K562 (cell line): ENCODE results near the gene CADPS2. TPM values are rescaled to one million over a fixed set of nuclear protein-coding genes. Genes with fewer than 3 reads are reported as not detected.

Source experiments
- ETS2 ChIP-seq: IDR thresholded peaks from 2 replicates; pipeline ENCODE4 v1.6.1; 2016; ENCODE audit warnings: borderline replicate concordance, missing genetic modification characterization, mild to moderate bottlenecking, moderate library complexity, missing compliant biosample characterization; ENCODE audit not compliant: poor library complexity, severe bottlenecking
- SIN3A ChIP-seq, 2 experiments: fragments of 150-350 bp in 1 of 2; IDR thresholded peaks; 2 replicates each; pipeline ENCODE4 v1.6.1; 2011 to 2016; ENCODE audit warnings: borderline replicate concordance in 2 of 2, low read depth in 2 of 2, low read length in 2 of 2, mild to moderate bottlenecking in 2 of 2, moderate library complexity in 2 of 2; ENCODE audit not compliant: control insufficient read depth in 1 of 2
- polyA plus RNA-seq, 8 experiments: library from polyadenylated mRNA; depleted of rRNA in 4 of 8; stranded (reverse) in 5 of 8; unstranded in 3 of 8; fragments of >200 nt; fragmentation: Nextera tagmentation in 2 of 8; fragmentation: Illumina TruSeq in 1 of 8; extraction: Ambion mirVana in 2 of 8; extraction: Trizol in 1 of 8; gene quantifications; 2 replicates each; pipeline versions ENCODE4 v1.2.1 to v1.2.3, GENCODE V29; 2011 to 2014; ENCODE audit warnings: inconsistent platforms in 1 of 8, missing spikeins in 1 of 8
- total RNA-seq, 7 experiments: library from RNA; depleted of rRNA in 6 of 7; stranded (reverse); fragments of >200 nt in 6 of 7; fragmentation: Illumina TruSeq in 2 of 7; extraction: Trizol in 2 of 7; gene quantifications; 2 replicates each; pipeline versions ENCODE4 v1.2.1 to v1.2.3, GENCODE V29; 2011 to 2021; ENCODE audit warnings: low replicate concordance in 1 of 7
- TF ChIP-seq, protein P1 (sequence below): sonication (generic); formaldehyde crosslinking; IDR thresholded peaks from 2 replicates; pipeline ENCODE4 v1.8.1; 2022; ENCODE audit warnings: missing genetic modification reagents
- TF ChIP-seq, protein P2 (sequence below): sonication (generic); formaldehyde crosslinking; IDR thresholded peaks from 2 replicates; pipeline ENCODE4 v1.8.0; 2023; ENCODE audit warnings: mild to moderate bottlenecking, missing genetic modification reagents
- TF ChIP-seq, protein P3 (sequence below): sonication (generic); formaldehyde crosslinking; IDR thresholded peaks from 2 replicates; pipeline ENCODE4 v1.8.0; 2022; ENCODE audit warnings: mild to moderate bottlenecking, missing genetic modification reagents

The CADPS2 gene
- total and polyA plus RNA-seq, 9 of the 15 experiments (the other 6 are each of a cell fraction or from before 2014, with no cell fraction given): 0.03 to 0.14 (median 0.04) TPM; not detected in 1

DNA sequence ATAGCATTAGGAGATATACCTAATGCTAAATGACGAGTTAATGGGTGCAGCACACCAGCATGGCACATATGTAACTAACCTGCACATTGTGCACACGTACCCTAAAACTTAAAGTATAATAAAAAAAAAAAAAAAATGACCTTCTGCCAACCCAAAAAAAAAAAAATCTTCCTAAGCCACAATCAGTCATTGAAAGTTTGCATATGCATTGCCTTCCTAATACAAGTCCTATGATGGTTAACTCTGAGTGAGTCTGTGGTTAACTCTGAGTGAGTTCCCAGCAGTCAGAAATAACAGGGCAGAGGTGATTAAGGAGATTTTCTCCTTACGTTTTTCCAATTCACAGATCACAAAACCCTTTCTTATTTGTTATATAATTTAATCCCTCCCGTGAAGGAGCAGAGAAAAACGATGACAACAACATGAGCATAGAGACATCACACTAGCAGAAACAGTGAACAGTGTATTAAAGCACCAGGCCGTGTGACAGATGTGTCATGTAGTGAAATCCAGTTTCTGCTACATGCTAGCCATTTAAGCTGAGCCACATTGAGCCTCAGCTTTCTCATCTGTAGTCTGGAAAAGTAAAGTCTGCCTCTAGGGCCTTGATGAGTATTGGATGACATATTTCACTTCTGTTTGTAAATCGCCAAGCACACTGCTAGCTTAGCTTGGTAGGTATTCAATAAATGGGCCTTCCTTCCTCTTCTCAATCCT is 176.2 kb downstream of the CADPS2 start (continued):
- TF ChIP-seq, protein P1, sequence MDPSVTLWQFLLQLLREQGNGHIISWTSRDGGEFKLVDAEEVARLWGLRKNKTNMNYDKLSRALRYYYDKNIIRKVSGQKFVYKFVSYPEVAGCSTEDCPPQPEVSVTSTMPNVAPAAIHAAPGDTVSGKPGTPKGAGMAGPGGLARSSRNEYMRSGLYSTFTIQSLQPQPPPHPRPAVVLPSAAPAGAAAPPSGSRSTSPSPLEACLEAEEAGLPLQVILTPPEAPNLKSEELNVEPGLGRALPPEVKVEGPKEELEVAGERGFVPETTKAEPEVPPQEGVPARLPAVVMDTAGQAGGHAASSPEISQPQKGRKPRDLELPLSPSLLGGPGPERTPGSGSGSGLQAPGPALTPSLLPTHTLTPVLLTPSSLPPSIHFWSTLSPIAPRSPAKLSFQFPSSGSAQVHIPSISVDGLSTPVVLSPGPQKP (CRISPR knock-in tag): no peak
- TF ChIP-seq SIN3A (IDR thresholded peaks at IDR 0.05; ENCODE audit: borderline replicate concordance in 2 of 2, control insufficient read depth in 1 of 2, low read depth in 2 of 2, low read length in 2 of 2): no peak
- TF ChIP-seq, protein P2, sequence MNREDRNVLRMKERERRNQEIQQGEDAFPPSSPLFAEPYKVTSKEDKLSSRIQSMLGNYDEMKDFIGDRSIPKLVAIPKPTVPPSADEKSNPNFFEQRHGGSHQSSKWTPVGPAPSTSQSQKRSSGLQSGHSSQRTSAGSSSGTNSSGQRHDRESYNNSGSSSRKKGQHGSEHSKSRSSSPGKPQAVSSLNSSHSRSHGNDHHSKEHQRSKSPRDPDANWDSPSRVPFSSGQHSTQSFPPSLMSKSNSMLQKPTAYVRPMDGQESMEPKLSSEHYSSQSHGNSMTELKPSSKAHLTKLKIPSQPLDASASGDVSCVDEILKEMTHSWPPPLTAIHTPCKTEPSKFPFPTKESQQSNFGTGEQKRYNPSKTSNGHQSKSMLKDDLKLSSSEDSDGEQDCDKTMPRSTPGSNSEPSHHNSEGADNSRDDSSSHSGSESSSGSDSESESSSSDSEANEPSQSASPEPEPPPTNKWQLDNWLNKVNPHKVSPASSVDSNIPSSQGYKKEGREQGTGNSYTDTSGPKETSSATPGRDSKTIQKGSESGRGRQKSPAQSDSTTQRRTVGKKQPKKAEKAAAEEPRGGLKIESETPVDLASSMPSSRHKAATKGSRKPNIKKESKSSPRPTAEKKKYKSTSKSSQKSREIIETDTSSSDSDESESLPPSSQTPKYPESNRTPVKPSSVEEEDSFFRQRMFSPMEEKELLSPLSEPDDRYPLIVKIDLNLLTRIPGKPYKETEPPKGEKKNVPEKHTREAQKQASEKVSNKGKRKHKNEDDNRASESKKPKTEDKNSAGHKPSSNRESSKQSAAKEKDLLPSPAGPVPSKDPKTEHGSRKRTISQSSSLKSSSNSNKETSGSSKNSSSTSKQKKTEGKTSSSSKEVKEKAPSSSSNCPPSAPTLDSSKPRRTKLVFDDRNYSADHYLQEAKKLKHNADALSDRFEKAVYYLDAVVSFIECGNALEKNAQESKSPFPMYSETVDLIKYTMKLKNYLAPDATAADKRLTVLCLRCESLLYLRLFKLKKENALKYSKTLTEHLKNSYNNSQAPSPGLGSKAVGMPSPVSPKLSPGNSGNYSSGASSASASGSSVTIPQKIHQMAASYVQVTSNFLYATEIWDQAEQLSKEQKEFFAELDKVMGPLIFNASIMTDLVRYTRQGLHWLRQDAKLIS (CRISPR knock-in tag): no peak
- TF ChIP-seq, protein P3, sequence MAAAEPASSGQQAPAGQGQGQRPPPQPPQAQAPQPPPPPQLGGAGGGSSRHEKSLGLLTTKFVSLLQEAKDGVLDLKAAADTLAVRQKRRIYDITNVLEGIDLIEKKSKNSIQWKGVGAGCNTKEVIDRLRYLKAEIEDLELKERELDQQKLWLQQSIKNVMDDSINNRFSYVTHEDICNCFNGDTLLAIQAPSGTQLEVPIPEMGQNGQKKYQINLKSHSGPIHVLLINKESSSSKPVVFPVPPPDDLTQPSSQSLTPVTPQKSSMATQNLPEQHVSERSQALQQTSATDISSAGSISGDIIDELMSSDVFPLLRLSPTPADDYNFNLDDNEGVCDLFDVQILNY: no peak
- TF ChIP-seq ETS2: no peak
